Measurements from ENCODE around the gene ZNF575.

Gene ZNF575

DNA sequence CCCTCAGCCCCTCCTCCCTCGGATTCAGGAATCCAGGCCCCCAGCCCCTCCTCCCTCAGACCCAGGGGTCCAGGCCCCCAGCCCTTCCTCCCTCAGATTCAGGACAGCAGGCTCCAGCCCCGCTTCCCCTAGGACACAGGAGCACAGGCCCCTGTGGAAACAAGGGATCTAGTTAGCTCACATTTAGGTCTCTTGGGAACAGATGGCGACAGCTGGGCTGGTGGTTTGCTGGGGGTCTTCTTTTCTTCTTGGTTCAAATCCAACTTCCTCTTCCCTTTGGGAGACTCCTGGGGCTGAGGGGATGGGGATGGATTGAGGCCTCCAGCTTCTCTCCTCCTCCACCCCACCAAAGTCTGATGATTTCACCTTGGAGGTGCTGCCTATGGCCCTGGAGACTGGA, 19.6 kb downstream of the ZNF575 start:
- TF ChIP-seq REST (IDR thresholded peaks at IDR 0.05; ENCODE audit: insufficient read depth in 1 of 2, low read depth in 2 of 2, low read length in 2 of 2): no peak
- TF ChIP-seq SIN3A (IDR thresholded peaks at IDR 0.05; ENCODE audit: borderline replicate concordance, insufficient read depth, low read length): no peak
- no peak for TF ChIP-seq TAF1 (IDR thresholded peaks at IDR 0.05; ENCODE audit: borderline replicate concordance, insufficient read depth, low read length)
- TF ChIP-seq POLR2AphosphoS5 (IDR thresholded peaks at IDR 0.05; ENCODE audit: low read depth, low read length): no peak
- TF ChIP-seq FOXP2 (optimal IDR thresholded peaks at IDR 0.05; ENCODE audit: borderline replicate concordance, extremely low read depth, extremely low read length, insufficient read depth): no peak

DNA sequence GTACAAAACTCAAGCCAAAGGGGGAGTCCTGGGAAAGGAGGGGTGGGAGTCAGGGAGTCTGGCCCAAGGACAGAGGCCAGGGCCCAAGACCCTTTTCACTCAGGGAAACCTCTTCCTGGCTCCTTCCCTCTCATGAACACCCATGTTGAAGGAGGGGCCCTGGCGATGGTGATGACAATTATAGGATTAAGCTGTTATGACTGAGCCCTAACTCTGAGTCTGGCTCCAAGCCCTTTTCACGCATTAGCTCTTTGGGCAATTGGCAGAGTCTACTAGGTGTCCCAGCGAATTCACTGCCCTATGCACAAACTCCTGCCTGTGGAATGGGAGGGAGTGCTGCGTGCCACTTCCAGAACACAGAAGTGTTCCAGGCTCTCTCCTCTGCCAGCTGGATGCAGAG, 20.7 kb downstream of the ZNF575 start:
- TF ChIP-seq TAF1 (IDR thresholded peaks at IDR 0.05; ENCODE audit: borderline replicate concordance, insufficient read depth, low read length) (no peak), SIN3A (IDR thresholded peaks at IDR 0.05; ENCODE audit: borderline replicate concordance, insufficient read depth, low read length) (no peak), REST (IDR thresholded peaks at IDR 0.05; ENCODE audit: insufficient read depth in 1 of 2, low read depth in 2 of 2, low read length in 2 of 2) (no peak), FOXP2 (optimal IDR thresholded peaks at IDR 0.05; ENCODE audit: borderline replicate concordance, extremely low read depth, extremely low read length, insufficient read depth) (no peak), POLR2AphosphoS5 (IDR thresholded peaks at IDR 0.05; ENCODE audit: low read depth, low read length) (no peak)

DNA sequence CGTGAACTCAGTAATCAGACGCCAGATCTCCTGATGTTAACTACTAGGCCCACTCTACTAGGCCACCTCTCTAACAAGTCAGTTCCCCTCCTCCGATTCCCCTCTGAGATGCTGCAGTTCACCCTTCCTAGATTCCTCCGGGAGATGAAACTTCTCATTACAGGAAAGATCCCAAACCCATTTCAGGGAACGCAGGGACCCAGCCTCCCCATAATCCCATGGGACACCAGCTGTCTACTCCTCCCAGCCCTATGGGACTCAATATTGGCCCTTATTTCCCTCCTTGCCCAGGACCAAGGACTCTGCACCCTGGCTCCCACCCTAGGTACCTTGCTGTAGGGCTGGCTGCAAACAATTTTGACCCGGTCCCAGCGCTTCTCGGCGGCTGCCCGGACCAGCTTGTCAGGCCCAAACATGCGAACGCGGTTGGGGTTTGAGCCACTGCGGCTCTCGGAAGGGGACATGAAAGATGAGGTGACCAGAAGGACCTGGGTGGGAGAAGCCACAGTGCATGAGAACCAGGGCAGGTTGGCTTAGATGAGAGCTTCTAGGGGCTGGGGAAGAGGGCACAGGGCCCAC, 21.4 kb downstream of the ZNF575 start:
- TF ChIP-seq SIN3A (IDR thresholded peaks at IDR 0.05; ENCODE audit: borderline replicate concordance, insufficient read depth, low read length) (no peak), FOXP2 (optimal IDR thresholded peaks at IDR 0.05; ENCODE audit: borderline replicate concordance, extremely low read depth, extremely low read length, insufficient read depth) (no peak), TAF1 (IDR thresholded peaks at IDR 0.05; ENCODE audit: borderline replicate concordance, insufficient read depth, low read length) (no peak), POLR2AphosphoS5 (IDR thresholded peaks at IDR 0.05; ENCODE audit: low read depth, low read length) (no peak), REST (IDR thresholded peaks at IDR 0.05; ENCODE audit: insufficient read depth in 1 of 2, low read depth in 2 of 2, low read length in 2 of 2) (no peak)

DNA sequence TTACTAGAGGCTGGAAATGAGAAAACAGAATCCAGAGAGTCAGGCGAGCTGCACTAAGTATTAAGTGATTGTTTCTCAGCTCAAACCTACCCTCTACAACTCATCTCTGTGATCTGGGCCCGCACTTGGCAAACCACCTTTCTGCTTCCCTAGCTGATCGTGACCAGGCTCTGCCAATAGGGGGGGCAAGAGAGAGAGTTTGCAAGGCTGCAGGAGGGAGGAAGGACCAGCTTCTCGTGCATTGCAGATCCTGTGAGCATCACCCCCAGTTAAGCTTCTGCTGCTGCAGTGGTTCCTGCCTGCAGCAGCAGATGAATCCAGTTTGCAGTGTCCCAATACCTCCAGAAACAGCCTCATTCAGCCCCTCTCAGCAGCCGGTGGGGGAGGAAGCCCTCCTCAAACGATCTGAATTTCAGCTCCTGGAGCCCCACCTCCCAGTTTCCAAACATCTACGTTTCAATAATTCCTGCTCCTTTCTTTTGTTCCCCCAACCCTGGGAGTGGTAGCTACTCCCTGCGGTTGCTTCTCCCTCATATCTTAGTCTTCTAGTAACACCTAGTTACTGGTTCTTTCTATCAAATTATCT, 22.3 kb downstream of the ZNF575 start:
- no peak for TF ChIP-seq SIN3A (IDR thresholded peaks at IDR 0.05; ENCODE audit: borderline replicate concordance, insufficient read depth, low read length)
- TF ChIP-seq REST (IDR thresholded peaks at IDR 0.05; ENCODE audit: insufficient read depth in 1 of 2, low read depth in 2 of 2, low read length in 2 of 2): no peak
- no peak for TF ChIP-seq FOXP2 (optimal IDR thresholded peaks at IDR 0.05; ENCODE audit: borderline replicate concordance, extremely low read depth, extremely low read length, insufficient read depth)
- no peak for TF ChIP-seq TAF1 (IDR thresholded peaks at IDR 0.05; ENCODE audit: borderline replicate concordance, insufficient read depth, low read length)
- TF ChIP-seq POLR2AphosphoS5 (IDR thresholded peaks at IDR 0.05; ENCODE audit: low read depth, low read length): no peak
